ENCODE data around the gene IGSF3.
A peak's percentile ranks its signal among the peaks of the same experiment; 100 is the strongest.

IGSF3 gene

DNA sequence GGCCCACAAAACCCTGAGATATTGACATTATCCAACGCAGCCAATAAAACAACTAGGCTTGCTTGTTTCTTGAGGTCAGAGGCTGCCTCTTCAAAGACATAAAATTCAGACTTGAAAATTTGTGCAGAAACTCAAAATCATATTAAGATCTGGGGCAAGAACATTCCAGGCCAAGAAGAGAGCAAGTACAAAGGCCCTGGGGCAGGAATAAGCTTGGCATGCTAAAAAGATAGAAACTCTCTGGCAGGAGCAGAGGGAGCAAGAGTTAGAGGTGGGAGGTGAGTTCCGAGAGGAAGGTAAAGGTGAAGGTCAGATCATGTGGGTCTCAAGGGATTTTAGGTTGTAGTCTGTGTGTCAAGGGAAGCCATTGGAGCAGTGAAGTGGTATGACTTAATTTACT is 8.8 kb upstream of the IGSF3 start:
- H3K9me3 ChIP-seq (ENCODE audit: control insufficient read depth in 2 of 2, low read length in 2 of 2) = no peaks in the 10 kb centered on the region
- no peak overlapping the region for H3K27ac ChIP-seq (ENCODE audit: low read length)
- H3K4me1 ChIP-seq (ENCODE audit: control insufficient read depth, insufficient read depth, low read length) = peaks cover 11% of the 10 kb centered on the region
- H3K36me3 ChIP-seq (ENCODE audit: control insufficient read depth in 2 of 2, insufficient read depth in 2 of 2, low read length in 2 of 2) = no peaks in the 10 kb centered on the region
- peaks cover 0 to 2% of the 10 kb centered on the region in 2 donors for H3K27me3 ChIP-seq (ENCODE audit: control insufficient read depth in 1 of 2, insufficient read depth in 2 of 2, low read length in 2 of 2)
- H3K9ac ChIP-seq (ENCODE audit: low read length in 2 of 2) = no peak overlapping the region
- H3K4me3 ChIP-seq (ENCODE audit: low read length in 2 of 2) = no peak overlapping the region

DNA sequence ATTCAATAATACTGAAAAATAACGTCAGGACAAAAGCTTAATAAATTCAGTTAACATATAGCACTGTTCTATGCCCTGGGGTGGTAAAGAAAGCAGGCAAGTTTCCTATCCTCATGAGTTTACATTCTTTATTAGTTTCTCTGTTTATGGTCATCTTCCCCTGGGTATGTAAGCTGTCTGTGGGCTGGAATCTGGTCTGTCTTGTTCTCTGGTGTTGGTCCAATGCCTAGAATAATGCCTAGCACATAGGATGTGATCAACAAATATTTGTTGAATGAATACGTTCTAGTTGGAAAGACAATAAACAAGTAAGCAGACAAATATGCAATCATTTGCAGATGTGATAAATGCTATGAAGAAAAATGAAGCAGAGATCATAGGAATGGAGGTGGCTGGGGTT is 7.2 kb upstream of the IGSF3 start:
- Histone ChIP-seq H3K9ac (ENCODE audit: low read length in 2 of 2) (no peak overlapping the region), H3K27me3 (ENCODE audit: control insufficient read depth in 1 of 2, insufficient read depth in 2 of 2, low read length in 2 of 2) (peaks cover 0 to 2% of the 10 kb centered on the region in 2 donors), H3K4me3 (ENCODE audit: low read length in 2 of 2) (no peak overlapping the region), H3K36me3 (ENCODE audit: control insufficient read depth in 2 of 2, insufficient read depth in 2 of 2, low read length in 2 of 2) (no peaks in the 10 kb centered on the region), H3K4me1 (ENCODE audit: control insufficient read depth, insufficient read depth, low read length) (peaks cover 16% of the 10 kb centered on the region), H3K27ac (ENCODE audit: low read length) (no peak overlapping the region), H3K9me3 (ENCODE audit: control insufficient read depth in 2 of 2, low read length in 2 of 2) (no peaks in the 10 kb centered on the region)

DNA sequence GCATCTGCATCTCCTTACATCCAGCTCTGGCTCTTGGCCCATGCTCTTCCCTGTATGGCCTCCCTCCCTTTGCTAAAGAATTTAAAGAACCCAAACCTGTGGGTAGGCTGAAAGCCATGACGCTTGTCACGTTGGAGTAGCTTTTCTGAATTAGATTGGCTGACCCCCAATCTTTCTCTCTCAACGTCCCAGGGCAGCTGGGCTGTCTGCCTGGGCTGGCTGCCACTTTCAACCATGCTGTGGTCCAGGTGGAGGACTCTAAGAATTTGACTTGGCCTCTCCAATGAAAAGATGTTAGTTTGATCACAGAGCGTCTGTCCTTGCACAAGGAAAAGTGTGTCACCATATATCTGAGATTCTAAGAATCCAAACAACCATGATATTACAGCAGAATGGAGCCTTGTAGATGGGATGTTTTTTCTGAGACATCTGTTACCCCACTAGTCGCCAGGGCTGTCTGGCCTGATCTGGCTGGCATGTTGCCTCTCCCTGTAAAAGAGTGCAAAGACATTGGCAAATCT is 6.5 kb upstream of the IGSF3 start:
- Histone ChIP-seq H3K27me3 (ENCODE audit: control insufficient read depth in 1 of 2, insufficient read depth in 2 of 2, low read length in 2 of 2) (peaks cover 0 to 2% of the 10 kb centered on the region in 2 donors), H3K4me1 (ENCODE audit: control insufficient read depth, insufficient read depth, low read length) (peaks cover 16% of the 10 kb centered on the region), H3K36me3 (ENCODE audit: control insufficient read depth in 2 of 2, insufficient read depth in 2 of 2, low read length in 2 of 2) (no peaks in the 10 kb centered on the region), H3K27ac (ENCODE audit: low read length) (no peak overlapping the region), H3K9me3 (ENCODE audit: control insufficient read depth in 2 of 2, low read length in 2 of 2) (no peaks in the 10 kb centered on the region), H3K9ac (ENCODE audit: low read length in 2 of 2) (no peak overlapping the region), H3K4me3 (ENCODE audit: low read length in 2 of 2) (no peak overlapping the region)

DNA sequence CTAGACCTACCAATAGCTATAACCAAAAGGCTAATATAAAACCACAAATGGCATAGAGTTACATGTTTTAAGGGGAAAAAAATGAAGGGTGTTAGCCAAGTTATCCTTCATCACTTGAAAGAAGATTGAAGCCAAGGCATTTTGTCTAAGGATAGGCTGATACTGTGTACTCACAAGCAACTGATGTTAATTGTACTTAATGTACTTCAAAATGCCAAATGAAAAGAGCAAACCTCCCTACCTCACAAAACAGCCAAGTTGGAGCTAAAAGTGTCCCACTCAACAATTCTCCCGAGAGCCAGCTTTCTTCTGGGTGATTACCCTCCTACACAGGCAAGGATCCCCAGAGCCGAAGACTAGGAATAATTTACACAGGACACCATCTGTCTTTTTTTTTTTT is 4.4 kb upstream of the IGSF3 start:
- Histone ChIP-seq H3K9me3 (ENCODE audit: control insufficient read depth in 2 of 2, low read length in 2 of 2) (no peaks in the 10 kb centered on the region), H3K4me1 (ENCODE audit: control insufficient read depth, insufficient read depth, low read length) (peaks cover 19% of the 10 kb centered on the region), H3K9ac (ENCODE audit: low read length in 2 of 2) (no peak overlapping the region), H3K27ac (ENCODE audit: low read length) (peak overlapping the region; percentile 24), H3K36me3 (ENCODE audit: control insufficient read depth in 2 of 2, insufficient read depth in 2 of 2, low read length in 2 of 2) (no peaks in the 10 kb centered on the region), H3K27me3 (ENCODE audit: control insufficient read depth in 1 of 2, insufficient read depth in 2 of 2, low read length in 2 of 2) (peaks cover 0 to 2% of the 10 kb centered on the region in 2 donors), H3K4me3 (ENCODE audit: low read length in 2 of 2) (no peak overlapping the region)

DNA sequence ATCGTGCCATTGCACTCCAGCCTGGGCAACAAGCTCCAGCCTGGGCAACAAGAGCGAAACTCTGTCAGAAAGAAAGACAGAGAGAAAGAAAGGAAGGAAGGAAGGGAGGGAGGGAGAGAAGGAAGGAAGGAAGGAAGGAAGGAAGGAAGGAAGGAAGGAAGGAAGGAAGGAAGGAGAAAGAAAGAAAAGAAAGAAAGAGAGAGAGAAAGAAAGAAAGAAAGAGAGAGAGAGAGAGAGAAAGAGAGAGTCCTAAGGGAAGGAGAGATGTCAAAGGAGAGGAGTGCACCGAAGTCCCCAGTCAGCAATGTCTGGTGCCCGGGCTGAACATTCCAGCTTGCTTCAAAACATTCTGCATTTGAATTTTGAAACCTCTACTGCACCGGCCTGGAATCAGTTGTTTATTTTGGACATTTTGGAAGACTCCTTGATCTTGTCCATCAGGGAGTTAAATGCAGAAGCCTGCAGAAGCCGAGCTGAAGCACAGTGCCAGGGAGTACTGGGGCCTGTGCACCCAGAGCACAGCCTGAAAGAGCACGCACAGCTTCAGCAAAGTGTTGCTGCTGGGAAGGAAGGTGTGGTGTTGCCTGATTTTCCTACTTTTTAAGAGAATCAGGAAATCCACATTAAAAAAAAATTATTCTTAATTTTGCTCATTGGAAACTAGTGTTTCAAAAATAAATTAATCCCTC is 3.7 kb upstream of the IGSF3 start:
- no peaks in the 10 kb centered on the region for H3K27me3 ChIP-seq (ENCODE audit: control insufficient read depth in 1 of 2, insufficient read depth in 2 of 2, low read length in 2 of 2)
- no peaks in the 10 kb centered on the region for H3K9me3 ChIP-seq (ENCODE audit: control insufficient read depth in 2 of 2, low read length in 2 of 2)
- no peaks in the 10 kb centered on the region for H3K36me3 ChIP-seq (ENCODE audit: control insufficient read depth in 2 of 2, insufficient read depth in 2 of 2, low read length in 2 of 2)
- H3K9ac ChIP-seq (ENCODE audit: low read length in 2 of 2) = no peak overlapping the region
- no peak overlapping the region for H3K27ac ChIP-seq (ENCODE audit: low read length)
- H3K4me1 ChIP-seq (ENCODE audit: control insufficient read depth, insufficient read depth, low read length) = peaks cover 26% of the 10 kb centered on the region
- H3K4me3 ChIP-seq (ENCODE audit: low read length in 2 of 2) = no peak overlapping the region

DNA sequence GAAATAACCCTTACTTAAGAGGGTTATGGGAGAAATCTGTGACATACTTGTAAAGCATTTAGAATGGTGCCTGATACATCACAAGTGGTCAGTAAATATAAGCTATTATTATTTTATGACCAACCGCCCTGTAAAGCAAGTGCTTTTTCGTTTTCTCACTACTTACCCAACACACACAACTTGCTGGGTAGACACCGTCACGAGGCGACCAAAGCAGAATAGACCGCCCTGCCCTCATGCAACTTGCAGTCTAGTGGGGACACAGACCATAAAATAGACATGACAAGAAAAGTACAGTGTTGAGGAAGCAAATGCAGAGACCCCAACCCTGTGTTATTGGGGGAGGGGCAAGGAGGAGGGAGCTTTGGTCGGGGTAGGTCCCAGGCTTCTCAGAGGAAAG is 744 bp upstream of the IGSF3 start:
- H3K27me3 ChIP-seq (ENCODE audit: control insufficient read depth in 1 of 2, insufficient read depth in 2 of 2, low read length in 2 of 2) = no peaks in the 10 kb centered on the region
- peak overlapping the region; percentile 41 to 85 for H3K4me3 ChIP-seq (ENCODE audit: low read length in 2 of 2)
- H3K27ac ChIP-seq (ENCODE audit: low read length) = peak overlapping the region; percentile 46
- H3K9ac ChIP-seq (ENCODE audit: low read length in 2 of 2) = no peak overlapping the region
- H3K36me3 ChIP-seq (ENCODE audit: control insufficient read depth in 2 of 2, insufficient read depth in 2 of 2, low read length in 2 of 2) = no peaks in the 10 kb centered on the region
- no peaks in the 10 kb centered on the region for H3K9me3 ChIP-seq (ENCODE audit: control insufficient read depth in 2 of 2, low read length in 2 of 2)
- peaks cover 32% of the 10 kb centered on the region for H3K4me1 ChIP-seq (ENCODE audit: control insufficient read depth, insufficient read depth, low read length)

DNA sequence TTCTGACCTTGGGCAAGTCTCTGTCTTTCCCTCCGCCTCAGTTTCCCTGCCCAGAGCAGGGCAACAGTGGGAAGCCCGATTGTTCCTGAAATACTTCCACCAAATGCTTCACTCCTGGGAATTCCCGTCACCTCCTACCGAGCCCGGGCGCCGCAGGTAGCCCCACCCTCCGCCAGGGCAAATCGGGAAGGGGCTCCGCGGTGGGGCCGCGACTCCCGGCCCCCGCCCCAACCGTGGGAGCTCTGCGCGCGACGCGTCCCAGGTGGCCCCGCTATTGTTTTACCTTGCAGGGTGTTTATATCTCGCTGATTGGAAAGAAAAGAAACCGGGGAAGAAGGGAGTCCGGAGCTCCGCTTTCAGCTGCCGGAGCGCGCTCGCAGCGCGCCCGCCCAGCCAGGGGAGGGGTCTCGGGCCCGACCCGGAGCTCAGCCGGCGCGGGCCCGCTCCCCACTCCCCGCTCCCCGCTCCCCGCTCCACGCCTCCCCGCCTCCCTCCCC is 407 bp downstream of the IGSF3 start:
- H3K4me3 ChIP-seq (ENCODE audit: low read length in 2 of 2) = peak overlapping the region; percentile 60 to 85
- H3K9me3 ChIP-seq (ENCODE audit: control insufficient read depth in 2 of 2, low read length in 2 of 2) = no peaks in the 10 kb centered on the region
- peak overlapping the region; percentile 11 for H3K27ac ChIP-seq (ENCODE audit: low read length)
- no peaks in the 10 kb centered on the region for H3K27me3 ChIP-seq (ENCODE audit: control insufficient read depth in 1 of 2, insufficient read depth in 2 of 2, low read length in 2 of 2)
- H3K9ac ChIP-seq (ENCODE audit: low read length in 2 of 2) = peak overlapping the region; percentile 71 to 74
- no peaks in the 10 kb centered on the region for H3K36me3 ChIP-seq (ENCODE audit: control insufficient read depth in 2 of 2, insufficient read depth in 2 of 2, low read length in 2 of 2)
- H3K4me1 ChIP-seq (ENCODE audit: control insufficient read depth, insufficient read depth, low read length) = peaks cover 32% of the 10 kb centered on the region

DNA sequence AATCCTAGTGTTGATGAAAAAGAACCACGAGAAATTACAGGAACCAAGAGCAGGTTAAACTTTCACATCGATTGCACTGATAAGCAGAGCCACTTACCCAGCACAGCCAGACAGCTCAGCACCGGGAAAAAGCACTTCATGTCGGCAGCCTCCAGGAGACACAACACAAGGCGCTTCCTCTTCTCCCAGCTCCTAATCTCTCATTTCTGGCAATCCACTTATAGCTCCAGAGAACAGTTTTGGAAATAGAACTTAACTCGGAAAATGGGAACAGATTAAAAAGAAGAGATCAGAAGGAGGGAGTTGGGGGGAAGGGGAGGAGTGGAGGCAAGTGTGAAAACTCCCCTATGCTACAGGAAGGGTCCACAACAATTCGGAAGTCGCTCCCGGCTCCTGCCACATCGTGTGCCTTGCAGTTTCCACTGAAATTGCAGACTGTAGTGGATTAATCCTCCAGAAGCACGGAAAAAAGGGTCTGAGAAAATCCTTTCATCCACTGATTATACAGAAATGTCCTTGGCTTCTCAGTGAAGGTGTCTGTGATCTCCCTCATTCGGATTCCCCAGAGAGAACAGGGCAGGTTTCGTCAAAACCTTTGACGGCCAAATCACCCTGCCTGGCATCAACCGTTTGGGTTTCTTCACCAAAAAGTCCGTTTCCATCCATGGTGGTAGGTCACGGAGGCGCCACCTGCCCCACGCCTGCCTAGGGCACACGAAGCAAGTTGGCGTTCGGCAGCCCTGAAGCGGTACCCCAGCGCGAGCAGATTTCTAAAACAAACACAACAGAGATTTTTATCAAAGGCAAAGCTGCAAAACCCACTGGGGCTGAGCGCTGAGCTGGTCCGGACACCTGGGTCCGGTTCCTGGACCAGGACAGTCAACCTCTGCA is 1.1 kb downstream of the IGSF3 start:
- peak overlapping the region; percentile 71 to 74 for H3K9ac ChIP-seq (ENCODE audit: low read length in 2 of 2)
- peaks cover 27% of the 10 kb centered on the region for H3K4me1 ChIP-seq (ENCODE audit: control insufficient read depth, insufficient read depth, low read length)
- H3K36me3 ChIP-seq (ENCODE audit: control insufficient read depth in 2 of 2, insufficient read depth in 2 of 2, low read length in 2 of 2) = no peaks in the 10 kb centered on the region
- H3K27me3 ChIP-seq (ENCODE audit: control insufficient read depth in 1 of 2, insufficient read depth in 2 of 2, low read length in 2 of 2) = no peaks in the 10 kb centered on the region
- H3K4me3 ChIP-seq (ENCODE audit: low read length in 2 of 2) = peak overlapping the region; percentile 60 to 85
- peak overlapping the region; percentile 11 for H3K27ac ChIP-seq (ENCODE audit: low read length)
- H3K9me3 ChIP-seq (ENCODE audit: control insufficient read depth in 2 of 2, low read length in 2 of 2) = no peaks in the 10 kb centered on the region

DNA sequence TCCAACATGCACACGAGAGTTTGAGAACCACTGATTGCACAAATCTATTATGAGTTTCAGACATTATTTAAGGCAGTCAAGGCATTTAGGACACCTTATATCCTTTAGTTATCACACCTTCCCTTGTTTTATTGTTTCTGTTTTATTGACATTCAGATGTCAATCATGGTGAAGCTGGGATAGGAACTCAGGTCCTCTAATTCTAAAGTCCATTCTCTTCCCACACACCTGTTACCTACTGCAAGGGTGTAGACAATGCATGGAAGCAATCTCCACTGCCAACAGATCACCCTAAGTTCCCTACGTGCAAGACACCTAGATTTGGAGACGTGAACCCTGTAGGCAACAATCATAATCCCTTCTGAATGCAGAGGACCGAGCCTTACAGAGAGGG is 2.6 kb downstream of the IGSF3 start:
- no peaks in the 10 kb centered on the region for H3K27me3 ChIP-seq (ENCODE audit: control insufficient read depth in 1 of 2, insufficient read depth in 2 of 2, low read length in 2 of 2)
- peak overlapping the region in 1 of 2 donors; percentile 85 for H3K4me3 ChIP-seq (ENCODE audit: low read length in 2 of 2)
- no peaks in the 10 kb centered on the region for H3K9me3 ChIP-seq (ENCODE audit: control insufficient read depth in 2 of 2, low read length in 2 of 2)
- no peak overlapping the region for H3K9ac ChIP-seq (ENCODE audit: low read length in 2 of 2)
- peaks cover 20% of the 10 kb centered on the region for H3K4me1 ChIP-seq (ENCODE audit: control insufficient read depth, insufficient read depth, low read length)
- no peak overlapping the region for H3K27ac ChIP-seq (ENCODE audit: low read length)
- no peaks in the 10 kb centered on the region for H3K36me3 ChIP-seq (ENCODE audit: control insufficient read depth in 2 of 2, insufficient read depth in 2 of 2, low read length in 2 of 2)

DNA sequence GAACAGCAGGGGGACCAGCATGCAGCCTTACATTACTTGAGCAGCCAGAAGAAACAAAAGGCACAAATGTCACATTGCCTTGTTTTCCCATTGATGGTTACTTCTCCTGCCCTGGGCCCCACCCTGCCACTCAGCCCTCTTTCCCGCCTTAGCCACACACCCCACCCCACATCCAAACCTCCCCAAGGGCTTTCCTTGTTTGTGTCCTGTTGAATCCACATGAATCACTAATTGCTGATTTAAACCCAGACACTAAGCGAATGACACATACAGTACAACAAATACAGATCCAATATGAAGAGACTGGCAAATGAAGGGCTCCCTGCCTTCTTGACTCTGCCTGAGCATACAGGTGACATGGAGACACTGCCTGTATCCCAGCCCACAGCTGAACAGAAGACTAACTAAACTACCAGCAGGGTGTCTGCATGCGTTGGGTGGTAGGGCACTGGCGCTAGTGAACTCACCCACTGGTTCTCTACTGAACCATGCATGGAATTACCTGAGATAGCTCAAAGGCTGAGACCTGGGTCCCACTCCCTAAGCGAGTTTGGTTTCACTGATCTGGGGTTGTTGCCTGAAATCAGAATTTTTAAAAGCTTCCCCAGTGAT is 3.1 kb downstream of the IGSF3 start:
- Histone ChIP-seq H3K27ac (ENCODE audit: low read length) (no peak overlapping the region), H3K4me1 (ENCODE audit: control insufficient read depth, insufficient read depth, low read length) (peaks cover 20% of the 10 kb centered on the region), H3K9me3 (ENCODE audit: control insufficient read depth in 2 of 2, low read length in 2 of 2) (no peaks in the 10 kb centered on the region), H3K36me3 (ENCODE audit: control insufficient read depth in 2 of 2, insufficient read depth in 2 of 2, low read length in 2 of 2) (no peaks in the 10 kb centered on the region), H3K9ac (ENCODE audit: low read length in 2 of 2) (no peak overlapping the region), H3K4me3 (ENCODE audit: low read length in 2 of 2) (no peak overlapping the region), H3K27me3 (ENCODE audit: control insufficient read depth in 1 of 2, insufficient read depth in 2 of 2, low read length in 2 of 2) (no peaks in the 10 kb centered on the region)
